Liver (tissue), 3 donors: Measurements from ENCODE around the gene TMEM141.

ENCODE experiments used
- ATF3 ChIP-seq: IDR thresholded peaks from 2 replicates; pipeline ENCODE4 v1.6.1; 2016; ENCODE audit warnings: antibody characterized with exemption
- CTCF ChIP-seq: fragments of 150-350 bp; IDR thresholded peaks from 2 replicates; pipeline ENCODE4 v1.5.1; 2017; ENCODE audit warnings: improper control_type of control experiment, low read depth, low read length; ENCODE audit not compliant: missing input control
- EGR1 ChIP-seq, 2 donors: IDR thresholded peaks; 2 replicates each; pipeline ENCODE4 v1.6.1; 2016 to 2018; ENCODE audit warnings: antibody characterized with exemption in 2 of 2, low read depth in 2 of 2
- RAD21 ChIP-seq, 2 donors: IDR thresholded peaks; 2 replicates each; pipeline ENCODE4 v1.6.1; 2016; ENCODE audit warnings: antibody characterized with exemption in 2 of 2, mild to moderate bottlenecking in 2 of 2
- SP1 ChIP-seq: IDR thresholded peaks from 2 replicates; pipeline ENCODE4 v1.6.1; 2018; ENCODE audit warnings: antibody characterized with exemption, mild to moderate bottlenecking
- donor health status: healthy.
- donor health status: healthy.

GRCh38 chr9:136762221-136762691 is 28.9 kb upstream of the TMEM141 start:
- TF ChIP-seq EGR1 (IDR thresholded peaks at IDR 0.05; ENCODE audit: low read depth in 2 of 2) (no peak), CTCF (no peak), RAD21 (IDR thresholded peaks at IDR 0.05) (no peak), SP1 (no peak), ATF3 (no peak)
